A549 (cell line): ENCODE data around the gene TIMM50. TPM values are rescaled to one million over a fixed set of nuclear protein-coding genes. Genes with fewer than 3 reads are reported as not detected.

Experiments used
- ATAC-seq, 2 experiments: fragments of 200-7000 bp in 1 of 2; fragments of >200 bp in 1 of 2; cut with Nextera tagmentation in 1 of 2; cut with Tn5 transposase in 1 of 2; 3 replicates each; pipeline versions ENCODE4 v1.8.0 to v1.9.1; 2018 to 2020; ENCODE audit warnings: mild to moderate bottlenecking in 1 of 2, moderate library complexity in 1 of 2
- CTCF ChIA-PET: fragments of 300-600 bp; sonication (Branson Sonifier 250); formaldehyde crosslinking; extraction: SDS; loops from one replicate; lab custom pipeline; 2021; ENCODE audit warnings: antibody characterized with exemption, inconsistent platforms; lab: Yijun Ruan, JAX
- POLR2A ChIA-PET: fragments of 350-600 bp; formaldehyde crosslinking; extraction: SDS; loops from one replicate; lab custom pipeline; 2021; ENCODE audit warnings: antibody characterized with exemption, inconsistent platforms; lab: Yijun Ruan, JAX
- DNase-seq, 2 experiments: peaks; one replicate each; pipeline versions ENCODE4 v3.0.0 to v3.0.0-alpha.2; 2011 to 2016; ENCODE audit warnings: low read depth in 1 of 2, low spot score in 1 of 2
- FAIRE-seq: peaks from 2 replicates; lab custom pipeline; 2011; peaks lifted over from hg19 to GRCh38; lab: Jason Lieb, UNC
- H3K27ac ChIP-seq, 2 experiments: fragments of >200 bp; sonication (Bioruptor Twin); formaldehyde crosslinking; 3 replicates each; pipeline ENCODE4 v1.5.1; 2016 to 2017
- H3K4me1 ChIP-seq: fragments of >200 bp; sonication (Bioruptor Twin); formaldehyde crosslinking; 3 replicates; pipeline ENCODE4 v1.6.1; 2016
- H3K4me2 ChIP-seq: fragments of >200 bp; sonication (Bioruptor Twin); formaldehyde crosslinking; 3 replicates; pipeline ENCODE4 v1.6.1; 2016
- H3K4me3 ChIP-seq: fragments of >200 bp; sonication (Bioruptor Twin); formaldehyde crosslinking; 3 replicates; pipeline ENCODE4 v1.5.1; 2016
- H3K9me3 ChIP-seq: fragments of >200 bp; sonication (Bioruptor Twin); formaldehyde crosslinking; 3 replicates; pipeline ENCODE4 v1.6.1; 2016
- ATOH8 ChIP-seq: fragments of 250-450 bp; sonication (Bioruptor Pico); IDR thresholded peaks from 2 replicates; pipeline ENCODE4 v1.5.0; 2020; ENCODE audit warnings: low read depth, mild to moderate bottlenecking, moderate library complexity
- BCL3 ChIP-seq: fragments of >200 bp; sonication (Bioruptor Twin); formaldehyde crosslinking; IDR thresholded peaks from 3 replicates; pipeline ENCODE4 v1.6.1; 2016
- EHF ChIP-seq: fragments of 250-450 bp; sonication (Bioruptor Pico); IDR thresholded peaks from 2 replicates; pipeline ENCODE4 v1.5.0; 2020; ENCODE audit warnings: mild to moderate bottlenecking
- ELK1 ChIP-seq: fragments of 150-350 bp; IDR thresholded peaks from 2 replicates; pipeline ENCODE4 v1.6.1; 2014; ENCODE audit warnings: low read depth, mild to moderate bottlenecking, low read length
- EP300 ChIP-seq, 2 experiments: fragments of >200 bp; sonication (Bioruptor Twin); formaldehyde crosslinking; IDR thresholded peaks; 2 replicates in 1 of 2; 3 replicates in 1 of 2; pipeline ENCODE4 v1.6.1; 2016 to 2017
- ESRRA ChIP-seq: fragments of 150-350 bp; IDR thresholded peaks from 2 replicates; pipeline ENCODE4 v1.6.1; 2014; ENCODE audit warnings: mild to moderate bottlenecking, low read length, borderline replicate concordance
- FOSB ChIP-seq: fragments of 250-450 bp; sonication (Bioruptor Pico); IDR thresholded peaks from 2 replicates; pipeline ENCODE4 v1.5.0; 2020; ENCODE audit warnings: mild to moderate bottlenecking, moderate library complexity
- FOXS1 ChIP-seq: fragments of 250-450 bp; sonication (Bioruptor Pico); IDR thresholded peaks from 2 replicates; pipeline ENCODE4 v1.5.0; 2020; ENCODE audit warnings: mild to moderate bottlenecking, moderate library complexity
- GATA3 ChIP-seq: IDR thresholded peaks from 2 replicates; pipeline ENCODE4 v1.6.1; 2012; ENCODE audit warnings: borderline replicate concordance
- HOXB5 ChIP-seq: fragments of 250-450 bp; sonication (Bioruptor Pico); IDR thresholded peaks from 2 replicates; pipeline ENCODE4 v1.5.0; 2020; ENCODE audit warnings: mild to moderate bottlenecking, moderate library complexity
- JUN ChIP-seq, 2 experiments: fragments of >200 bp; sonication (Bioruptor Twin); formaldehyde crosslinking; IDR thresholded peaks; 2 replicates in 1 of 2; 3 replicates in 1 of 2; pipeline ENCODE4 v1.6.1; 2016 to 2017
- KDM1A ChIP-seq: fragments of 200-600 bp; sonication (generic); IDR thresholded peaks from 2 replicates; pipeline ENCODE4 v1.6.1; 2016; ENCODE audit warnings: low read depth, mild to moderate bottlenecking
- MAX ChIP-seq: IDR thresholded peaks from 2 replicates; pipeline ENCODE4 v1.6.1; 2012
- MAZ ChIP-seq: fragments of 150-350 bp; IDR thresholded peaks from 2 replicates; pipeline ENCODE4 v1.6.1; 2014; ENCODE audit warnings: antibody characterized with exemption, low read depth, low read length, borderline replicate concordance
- MYC ChIP-seq: IDR thresholded peaks from 2 replicates; pipeline ENCODE4 v1.6.1; 2012; ENCODE audit warnings: mild to moderate bottlenecking, inconsistent platforms, low read length, improper control_type of control experiment, borderline replicate concordance
- POLR2A ChIP-seq: IDR thresholded peaks from 2 replicates; pipeline ENCODE4 v1.6.1; 2012; ENCODE audit warnings: mild to moderate bottlenecking, low read length
- RARB ChIP-seq: fragments of 250-450 bp; sonication (Bioruptor Pico); IDR thresholded peaks from 2 replicates; pipeline ENCODE4 v1.8.0; 2021; ENCODE audit warnings: mild to moderate bottlenecking, moderate library complexity
- RCOR1 ChIP-seq: fragments of 150-350 bp; IDR thresholded peaks from 2 replicates; pipeline ENCODE4 v1.6.1; 2014; ENCODE audit warnings: antibody characterized with exemption, low read length, low read depth
- TFCP2L1 ChIP-seq: fragments of 250-450 bp; sonication (Bioruptor Pico); IDR thresholded peaks from 2 replicates; pipeline ENCODE4 v1.5.0; 2021; ENCODE audit warnings: mild to moderate bottlenecking
- TP53 ChIP-seq: fragments of 250-450 bp; sonication (Bioruptor Pico); IDR thresholded peaks from 2 replicates; pipeline ENCODE4 v1.5.0; 2021; ENCODE audit warnings: mild to moderate bottlenecking, moderate library complexity
- WGBS: methylation state at CpG from one replicate; pipeline ENCODE4 v1.1.6; 2017; ENCODE audit errors: missing lambda C conversion rate; 5-methylcytosine and 5-hydroxymethylcytosine counted together
- polyA plus RNA-seq, 4 experiments: library from polyadenylated mRNA; depleted of rRNA in 3 of 4; stranded (reverse); fragments of >200 nt; fragmentation: RNase III in 1 of 4; extraction: RNeasy Plus Mini Kit Qiagen cat#74134 plus additional on column Dnase treatment in 1 of 4; gene quantifications; 2 replicates in 3 of 4; 3 replicates in 1 of 4; pipeline ENCODE4 v1.2.3, GENCODE V29; 2011 to 2017
- TF ChIP-seq, protein P1 (sequence below): fragments of 200-600 bp; sonication (generic); IDR thresholded peaks from 2 replicates; pipeline ENCODE4 v1.6.1; 2016; ENCODE audit warnings: antibody characterized with exemption, mild to moderate bottlenecking, moderate library complexity
- TF ChIP-seq, protein P2 (sequence below): fragments of 250-450 bp; sonication (Bioruptor Pico); IDR thresholded peaks from 2 replicates; pipeline ENCODE4 v1.5.0; 2021; ENCODE audit warnings: mild to moderate bottlenecking, moderate library complexity, borderline replicate concordance

The TIMM50 gene
- polyA plus RNA-seq, 2 of the 4 experiments (the other 2 are of a cell fraction) = 204 to 234 TPM

- TF ChIP-seq EP300 (IDR thresholded peaks at IDR 0.05) (peak in 1 of 2 experiments; percentile 15; a peak in 1 of 5 replicates), ELK1 (peak; percentile 19; the same call in 1 of the 2 replicates)
- TF ChIP-seq, all 56 proteins: peak for 8
Measured at GRCh38 chr19:39434123-39435076, 46.2 kb upstream of the TIMM50 start (continued).

- H3K4me2 ChIP-seq = peak within 1 kb of the TSS; percentile 95
- POLR2A ChIA-PET = interaction anchor here (0.5 to 3.0 kb wide), 75 partner anchors 9 to 1317 kb away, joined by 3 to 160 read pairs (median 5); partner anchors contain the start of genes C19orf33, DYRK1B, ECH1 and EID2
- no peaks in the 10 kb centered on the region for H3K9me3 ChIP-seq
- peak within 1 kb of the TSS; percentile 80 for H3K4me3 ChIP-seq
- 1% methylated on average over 61 of the region's 61 CpGs for WGBS
- DNase-seq (peak; percentile 95 to 100), FAIRE-seq (peak; percentile 98), ATAC-seq (peak; percentile 80 to 88)
- CTCF ChIA-PET = interaction anchor here (0.6 to 23.5 kb wide), 19 partner anchors 9 to 394 kb away, joined by 3 to 457 read pairs (median 4); partner anchors contain the start of genes EID2B, MED29, PAF1 and PLEKHG2
- H3K27ac ChIP-seq = peak within 1 kb of the TSS; percentile 90 to 95
- peaks cover 71% of the 10 kb centered on the region for H3K4me1 ChIP-seq
- peak; percentile 99 for TF ChIP-seq BCL3
- TF ChIP-seq KDM1A = no peak
- TF ChIP-seq JUN (IDR thresholded peaks at IDR 0.05) = peak; percentile 99 to 100
- TF ChIP-seq, protein P1, sequence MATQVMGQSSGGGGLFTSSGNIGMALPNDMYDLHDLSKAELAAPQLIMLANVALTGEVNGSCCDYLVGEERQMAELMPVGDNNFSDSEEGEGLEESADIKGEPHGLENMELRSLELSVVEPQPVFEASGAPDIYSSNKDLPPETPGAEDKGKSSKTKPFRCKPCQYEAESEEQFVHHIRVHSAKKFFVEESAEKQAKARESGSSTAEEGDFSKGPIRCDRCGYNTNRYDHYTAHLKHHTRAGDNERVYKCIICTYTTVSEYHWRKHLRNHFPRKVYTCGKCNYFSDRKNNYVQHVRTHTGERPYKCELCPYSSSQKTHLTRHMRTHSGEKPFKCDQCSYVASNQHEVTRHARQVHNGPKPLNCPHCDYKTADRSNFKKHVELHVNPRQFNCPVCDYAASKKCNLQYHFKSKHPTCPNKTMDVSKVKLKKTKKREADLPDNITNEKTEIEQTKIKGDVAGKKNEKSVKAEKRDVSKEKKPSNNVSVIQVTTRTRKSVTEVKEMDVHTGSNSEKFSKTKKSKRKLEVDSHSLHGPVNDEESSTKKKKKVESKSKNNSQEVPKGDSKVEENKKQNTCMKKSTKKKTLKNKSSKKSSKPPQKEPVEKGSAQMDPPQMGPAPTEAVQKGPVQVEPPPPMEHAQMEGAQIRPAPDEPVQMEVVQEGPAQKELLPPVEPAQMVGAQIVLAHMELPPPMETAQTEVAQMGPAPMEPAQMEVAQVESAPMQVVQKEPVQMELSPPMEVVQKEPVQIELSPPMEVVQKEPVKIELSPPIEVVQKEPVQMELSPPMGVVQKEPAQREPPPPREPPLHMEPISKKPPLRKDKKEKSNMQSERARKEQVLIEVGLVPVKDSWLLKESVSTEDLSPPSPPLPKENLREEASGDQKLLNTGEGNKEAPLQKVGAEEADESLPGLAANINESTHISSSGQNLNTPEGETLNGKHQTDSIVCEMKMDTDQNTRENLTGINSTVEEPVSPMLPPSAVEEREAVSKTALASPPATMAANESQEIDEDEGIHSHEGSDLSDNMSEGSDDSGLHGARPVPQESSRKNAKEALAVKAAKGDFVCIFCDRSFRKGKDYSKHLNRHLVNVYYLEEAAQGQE = peak; percentile 57; the same call in 1 of the 2 replicates
- peak; percentile 89 for TF ChIP-seq EHF (CRISPR knock-in tag)
- TF ChIP-seq TFCP2L1 = peak; percentile 93
- peak; percentile 84 for TF ChIP-seq ESRRA
- TF ChIP-seq ATOH8 (CRISPR knock-in tag) = 0 out of 2 replicates have a peak, but pooled peaks have one; percentile 46
- TF ChIP-seq GATA3 = peak; percentile 80
- TF ChIP-seq FOXS1 (CRISPR knock-in tag) = no peak
- TF ChIP-seq MAX = peak; percentile 99
- TF ChIP-seq MAZ = 0 out of 2 replicates have a peak, but pooled peaks have one; percentile 60
- TF ChIP-seq, protein P2, sequence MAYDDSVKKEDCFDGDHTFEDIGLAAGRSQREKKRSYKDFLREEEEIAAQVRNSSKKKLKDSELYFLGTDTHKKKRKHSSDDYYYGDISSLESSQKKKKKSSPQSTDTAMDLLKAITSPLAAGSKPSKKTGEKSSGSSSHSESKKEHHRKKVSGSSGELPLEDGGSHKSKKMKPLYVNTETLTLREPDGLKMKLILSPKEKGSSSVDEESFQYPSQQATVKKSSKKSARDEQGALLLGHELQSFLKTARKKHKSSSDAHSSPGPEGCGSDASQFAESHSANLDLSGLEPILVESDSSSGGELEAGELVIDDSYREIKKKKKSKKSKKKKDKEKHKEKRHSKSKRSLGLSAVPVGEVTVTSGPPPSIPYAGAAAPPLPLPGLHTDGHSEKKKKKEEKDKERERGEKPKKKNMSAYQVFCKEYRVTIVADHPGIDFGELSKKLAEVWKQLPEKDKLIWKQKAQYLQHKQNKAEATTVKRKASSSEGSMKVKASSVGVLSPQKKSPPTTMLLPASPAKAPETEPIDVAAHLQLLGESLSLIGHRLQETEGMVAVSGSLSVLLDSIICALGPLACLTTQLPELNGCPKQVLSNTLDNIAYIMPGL (CRISPR knock-in tag) = 0 out of 2 replicates have a peak, but pooled peaks have one; percentile 7
- TF ChIP-seq RCOR1 = no peak
- TF ChIP-seq POLR2A = peak; percentile 92
- TF ChIP-seq RARB (CRISPR knock-in tag) = peak; percentile 88
- TF ChIP-seq ELK1 = no peak
- peak; percentile 98 for TF ChIP-seq MYC
- peak; percentile 80 for TF ChIP-seq FOSB (CRISPR knock-in tag)
- peak; percentile 79; the same call in 1 of the 2 replicates for TF ChIP-seq HOXB5 (CRISPR knock-in tag)
- TF ChIP-seq TP53 (CRISPR knock-in tag) = peak; percentile 82; the same call in 1 of the 2 replicates
Measured at GRCh38 chr19:39435499-39436349, 44.9 kb upstream of the TIMM50 start, which contains the start of gene RPS16. Gene RPS16 (minus strand): TSS chr19:39435949. CDS start chr19:39435895, 54 bp downstream.
